LNCAP (cell line): ENCODE data around the gene SIVA1.

Experiments
- CTCF ChIP-seq: fragments of 450-650 bp; IDR thresholded peaks from 2 replicates; pipeline ENCODE4 v1.5.1; 2017; ENCODE audit warnings: mild to moderate bottlenecking

The SIVA1 gene

GRCh38 chr14:104805941-104806624 lies 53.1 kb downstream of the SIVA1 start:
- no peak for TF ChIP-seq CTCF

- TF ChIP-seq CTCF = no peak
Observed at GRCh38 chr14:104806625-104807465, 53.9 kb downstream of the SIVA1 start.

GRCh38 chr14:104808456-104808855 lies 55.5 kb downstream of the SIVA1 start:
- TF ChIP-seq CTCF = no peak
